Suprapubic skin (tissue), 3 donors: ENCODE measurements around the gene DUSP14.

Experiments used
- CTCF ChIP-seq, 2 donors: fragments of 200-600 bp in 1 of 2; fragments of 450-650 bp in 1 of 2; sonication (generic) in 1 of 2; IDR thresholded peaks; one replicate each; pipeline ENCODE4 v1.5.1; 2016 to 2019; ENCODE audit warnings: antibody characterized with exemption in 2 of 2, mild to moderate bottlenecking in 1 of 2, moderate library complexity in 1 of 2
- POLR2A ChIP-seq, 2 donors: fragments of 450-650 bp; IDR thresholded peaks; one replicate each; pipeline ENCODE4 v1.6.1; 2017; ENCODE audit warnings: antibody characterized with exemption in 2 of 2, mild to moderate bottlenecking in 2 of 2, moderate library complexity in 2 of 2

- TF ChIP-seq CTCF (IDR thresholded peaks at IDR 0.05): no peak
- no peak for TF ChIP-seq POLR2A (IDR thresholded peaks at IDR 0.05)
These were observed 22.9 kb downstream of the DUSP14 start for GRCh38 chr17:37512442-37513068.
